ENCODE results near the gene CFDP1.
"Not testable (repeated sequence)": the region's sequence is repeated elsewhere in the genome, so short reads cannot be mapped to it uniquely, and the experiment has no call there.

CFDP1 gene

DNA sequence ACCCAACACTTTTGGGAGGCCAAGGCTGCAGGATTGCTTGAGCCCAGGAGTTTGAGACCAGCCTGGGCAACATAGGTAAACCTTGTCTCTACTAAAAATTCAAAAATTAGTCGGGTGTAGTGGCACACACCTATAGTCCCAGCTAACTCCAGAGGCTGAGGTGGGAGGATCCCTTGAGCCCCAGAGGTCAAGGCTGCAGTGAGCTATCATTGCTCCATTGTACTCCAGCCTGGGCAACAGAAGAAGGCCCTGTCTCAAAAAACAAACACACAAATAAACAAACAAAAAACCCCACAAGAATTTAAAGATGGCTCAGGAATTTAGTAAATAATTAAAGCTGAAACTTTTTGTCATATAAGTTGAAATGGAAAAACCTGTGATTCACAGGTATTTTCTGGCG is 33.5 kb upstream of the CFDP1 start:
- H3K4me3 ChIP-seq (ENCODE audit: low read depth, low read length) = no peak overlapping the region
- in situ Hi-C loops (cut with HindIII; ENCODE audit: low sequenced_read_pairs) = loop anchor here (25.0 kb wide), 1 partner anchor 296 kb away; no protein-coding TSS in a partner anchor
- TF ChIP-seq, protein P1, sequence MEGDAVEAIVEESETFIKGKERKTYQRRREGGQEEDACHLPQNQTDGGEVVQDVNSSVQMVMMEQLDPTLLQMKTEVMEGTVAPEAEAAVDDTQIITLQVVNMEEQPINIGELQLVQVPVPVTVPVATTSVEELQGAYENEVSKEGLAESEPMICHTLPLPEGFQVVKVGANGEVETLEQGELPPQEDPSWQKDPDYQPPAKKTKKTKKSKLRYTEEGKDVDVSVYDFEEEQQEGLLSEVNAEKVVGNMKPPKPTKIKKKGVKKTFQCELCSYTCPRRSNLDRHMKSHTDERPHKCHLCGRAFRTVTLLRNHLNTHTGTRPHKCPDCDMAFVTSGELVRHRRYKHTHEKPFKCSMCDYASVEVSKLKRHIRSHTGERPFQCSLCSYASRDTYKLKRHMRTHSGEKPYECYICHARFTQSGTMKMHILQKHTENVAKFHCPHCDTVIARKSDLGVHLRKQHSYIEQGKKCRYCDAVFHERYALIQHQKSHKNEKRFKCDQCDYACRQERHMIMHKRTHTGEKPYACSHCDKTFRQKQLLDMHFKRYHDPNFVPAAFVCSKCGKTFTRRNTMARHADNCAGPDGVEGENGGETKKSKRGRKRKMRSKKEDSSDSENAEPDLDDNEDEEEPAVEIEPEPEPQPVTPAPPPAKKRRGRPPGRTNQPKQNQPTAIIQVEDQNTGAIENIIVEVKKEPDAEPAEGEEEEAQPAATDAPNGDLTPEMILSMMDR (IDR thresholded peaks at IDR 0.05; ENCODE audit: low read depth, low read length, missing control alignments) = no peak
- DNase-seq (ENCODE audit: low read depth) = no peak

DNA sequence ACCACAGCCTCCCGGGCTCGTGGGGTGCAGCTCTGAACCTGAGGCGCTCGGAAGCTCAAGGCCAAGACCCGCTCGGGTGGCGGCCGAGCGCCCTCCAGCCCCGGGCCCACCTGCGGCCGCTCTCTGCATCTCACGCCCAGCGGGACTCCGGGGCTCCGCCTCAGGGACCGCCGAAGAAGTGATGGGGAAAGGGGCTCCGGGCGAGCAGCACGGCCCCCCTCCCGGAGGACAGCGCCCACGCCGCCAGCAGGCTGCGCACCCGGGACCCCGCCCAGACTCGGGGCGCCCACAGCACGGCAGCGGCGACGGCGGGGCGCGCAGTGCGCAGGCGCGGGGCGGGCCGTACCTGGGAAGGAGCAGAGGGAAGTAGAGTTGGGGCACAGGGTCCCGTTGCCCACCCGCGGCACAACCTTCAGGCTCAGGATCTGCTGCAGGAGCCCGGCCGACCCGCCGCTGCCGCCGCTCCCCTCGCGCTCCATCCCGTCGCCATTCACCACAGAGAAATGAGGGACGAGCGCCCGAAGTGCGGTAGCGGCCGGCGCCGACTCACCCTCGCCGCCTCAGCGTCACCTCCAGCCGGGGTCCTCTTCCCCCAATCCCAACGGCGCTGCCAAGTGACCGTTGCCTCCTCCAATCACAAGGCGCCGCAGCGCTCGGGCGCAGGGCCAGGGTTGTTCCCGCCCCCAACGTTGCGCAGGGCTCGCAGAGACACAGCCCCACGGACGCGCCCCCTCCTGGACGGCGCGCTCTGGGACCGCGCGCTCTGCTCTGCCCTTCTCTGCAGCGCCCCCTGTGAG is 31.0 kb upstream of the CFDP1 start, which contains the start of gene TMEM170A:
Gene TMEM170A (minus strand): TSS at position 568 of the 797 bp plus-strand sequence. CDS start 89 bp downstream, at position 479.
- in situ Hi-C loops (cut with HindIII; ENCODE audit: low sequenced_read_pairs) = loop anchor here (25.0 kb wide), 1 partner anchor 298 kb away; no protein-coding TSS in a partner anchor
- H3K4me3 ChIP-seq (ENCODE audit: low read depth, low read length) = peak within 1 kb of the TSS; percentile 77
- TF ChIP-seq, protein P1 (IDR thresholded peaks at IDR 0.05; ENCODE audit: low read depth, low read length, missing control alignments) = peak; percentile 100
- DNase-seq (ENCODE audit: low read depth) = peak; percentile 97

- in situ Hi-C loops (cut with HindIII; ENCODE audit: low sequenced_read_pairs) = loop anchor here (25.0 kb wide), 1 partner anchor 299 kb away; no protein-coding TSS in a partner anchor
- H3K4me3 ChIP-seq (ENCODE audit: low read depth, low read length) = peak overlapping the region; percentile 77
- DNase-seq (ENCODE audit: low read depth) = not testable (repeated sequence)
These were observed 30.3 kb upstream of the CFDP1 start for GRCh38 chr16:75463389-75464121.

GRCh38 chr16:75462806-75463205 is 29.5 kb upstream of the CFDP1 start:
- no peak for DNase-seq (ENCODE audit: low read depth)
- TF ChIP-seq, protein P1 (IDR thresholded peaks at IDR 0.05; ENCODE audit: low read depth, low read length, missing control alignments) = no peak
- in situ Hi-C loops (cut with HindIII; ENCODE audit: low sequenced_read_pairs) = loop anchor here (25.0 kb wide), 1 partner anchor 299 kb away; no protein-coding TSS in a partner anchor
- H3K4me3 ChIP-seq (ENCODE audit: low read depth, low read length) = peak overlapping the region; percentile 77

- TF ChIP-seq, protein P1 (IDR thresholded peaks at IDR 0.05; ENCODE audit: low read depth, low read length, missing control alignments) = no peak
- no peak for DNase-seq (ENCODE audit: low read depth)
- H3K4me3 ChIP-seq (ENCODE audit: low read depth, low read length) = no peak overlapping the region
- in situ Hi-C loops (cut with HindIII; ENCODE audit: low sequenced_read_pairs) = loop anchor here (25.0 kb wide), 1 partner anchor 301 kb away; no protein-coding TSS in a partner anchor
These were observed 28.3 kb upstream of the CFDP1 start for GRCh38 chr16:75461575-75461974.

DNA sequence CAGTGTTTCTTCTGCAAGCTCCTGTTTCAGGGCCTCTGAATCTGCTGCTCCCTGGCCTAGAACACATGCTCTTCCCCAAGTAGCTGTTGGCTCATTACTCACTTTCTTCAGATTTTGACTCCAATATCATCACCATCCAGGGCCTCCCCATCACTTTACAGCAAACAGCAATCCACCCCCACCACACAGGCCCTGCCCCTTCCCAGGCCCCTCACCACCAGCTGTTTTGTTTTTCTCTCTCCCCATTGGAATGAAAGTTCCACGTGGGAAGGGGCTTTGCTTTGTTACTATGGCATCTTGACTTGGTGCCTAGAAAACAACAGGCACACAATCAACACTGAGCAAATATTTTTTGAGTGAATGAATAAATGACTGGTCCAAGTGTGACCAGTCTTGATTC is 27.1 kb upstream of the CFDP1 start:
- in situ Hi-C loops (cut with HindIII; ENCODE audit: low sequenced_read_pairs) = loop anchor here (25.0 kb wide), 1 partner anchor 302 kb away; no protein-coding TSS in a partner anchor
- TF ChIP-seq, protein P1 (IDR thresholded peaks at IDR 0.05; ENCODE audit: low read depth, low read length, missing control alignments) = no peak
- DNase-seq (ENCODE audit: low read depth) = no peak
- no peak overlapping the region for H3K4me3 ChIP-seq (ENCODE audit: low read depth, low read length)
